HepG2 (cell line): Measurements from ENCODE around the gene APOD. TPM values are rescaled to one million over a fixed set of nuclear protein-coding genes. Genes with fewer than 3 reads are reported as not detected.

Experiments
- ADNP ChIP-seq: sonication (generic); formaldehyde crosslinking; IDR thresholded peaks from 2 replicates; pipeline ENCODE4 v1.4.0; 2020; ENCODE audit warnings: missing genetic modification reagents
- CENPT ChIP-seq: sonication (generic); formaldehyde crosslinking; IDR thresholded peaks from 2 replicates; pipeline ENCODE4 v1.8.0; 2022; ENCODE audit warnings: low read depth, mild to moderate bottlenecking, moderate library complexity, missing genetic modification reagents
- ELF1 ChIP-seq: sonication (generic); formaldehyde crosslinking; IDR thresholded peaks from 2 replicates; pipeline ENCODE4 v1.4.0; 2020; ENCODE audit warnings: missing genetic modification reagents
- EZH2 ChIP-seq: conservative IDR thresholded peaks from 2 replicates; pipeline ENCODE4 v1.6.1; 2012; ENCODE audit warnings: mild to moderate bottlenecking, low read depth, low read length, moderate library complexity
- HNRNPUL1 ChIP-seq: fragments of 200-400 bp; formaldehyde crosslinking; IDR thresholded peaks from 2 replicates; pipeline ENCODE4 v1.6.1; 2017; ENCODE audit warnings: low read depth, mild to moderate bottlenecking, low read length, moderate library complexity
- PHB2 ChIP-seq: fragments of 450-650 bp; IDR thresholded peaks from 2 replicates; pipeline ENCODE4 v1.6.1; 2018; ENCODE audit not compliant: partially characterized antibody
- SP1 ChIP-seq, 2 experiments: fragments of 450-650 bp in 1 of 2; sonication (generic) in 1 of 2; formaldehyde crosslinking in 1 of 2; IDR thresholded peaks; 2 replicates each; pipeline versions ENCODE4 v1.4.0 to v1.6.1; 2016 to 2020; ENCODE audit warnings: missing genetic modification reagents in 1 of 2
- SRSF9 ChIP-seq: fragments of 200-400 bp; formaldehyde crosslinking; IDR thresholded peaks from 2 replicates; pipeline ENCODE4 v1.6.1; 2018; ENCODE audit warnings: borderline replicate concordance, mild to moderate bottlenecking, low read depth, low read length; ENCODE audit not compliant: insufficient read depth, poor library complexity, severe bottlenecking
- ZFP91 ChIP-seq: sonication (generic); formaldehyde crosslinking; IDR thresholded peaks from 2 replicates; pipeline ENCODE4 v1.9.0; 2022; ENCODE audit warnings: missing genetic modification reagents, mild to moderate bottlenecking, borderline replicate concordance
- ZNF362 ChIP-seq: sonication (generic); formaldehyde crosslinking; IDR thresholded peaks from 2 replicates; pipeline ENCODE4 v1.4.0; 2020; ENCODE audit warnings: missing genetic modification reagents, mild to moderate bottlenecking, borderline replicate concordance
- ZNF549 ChIP-seq: sonication (generic); formaldehyde crosslinking; IDR thresholded peaks from 2 replicates; pipeline ENCODE4 v1.5.0; 2020; ENCODE audit warnings: missing genetic modification reagents
- ZNF720 ChIP-seq: sonication (generic); formaldehyde crosslinking; IDR thresholded peaks from 2 replicates; pipeline ENCODE4 v1.4.0; 2020; ENCODE audit warnings: missing genetic modification reagents
- ZNF792 ChIP-seq: IDR thresholded peaks from 2 replicates; pipeline ENCODE4 v1.6.1; 2016
- ZNF841 ChIP-seq: sonication (generic); formaldehyde crosslinking; IDR thresholded peaks from 2 replicates; pipeline ENCODE4 v1.8.1; 2023; ENCODE audit warnings: missing genetic modification reagents, borderline replicate concordance
- polyA plus RNA-seq, 8 experiments: library from polyadenylated mRNA; depleted of rRNA in 3 of 8; stranded (reverse) in 7 of 8; unstranded in 1 of 8; fragments of >200 nt; fragmentation: Illumina TruSeq in 4 of 8; extraction: Trizol in 4 of 8; gene quantifications; 2 replicates each; pipeline versions ENCODE4 v1.2.1 to v1.2.3, GENCODE V29; 2011 to 2016; ENCODE audit warnings: low read depth in 4 of 8, missing spikeins in 1 of 8, mixed read lengths in 1 of 8; ENCODE audit not compliant: insufficient read depth in 1 of 8
- total RNA-seq, 5 experiments: library from RNA; depleted of rRNA; stranded (reverse); fragments of >200 nt; fragmentation: Illumina TruSeq; extraction: Trizol; gene quantifications; 2 replicates each; pipeline ENCODE4 v1.2.3, GENCODE V29; 2016; ENCODE audit warnings: low read depth in 1 of 5
- TF ChIP-seq, protein P1 (sequence below): IDR thresholded peaks from 2 replicates; pipeline ENCODE4 v1.6.1; 2018; ENCODE audit warnings: missing genetic modification reagents
- TF ChIP-seq, protein P2 (sequence below): sonication (generic); formaldehyde crosslinking; IDR thresholded peaks from 2 replicates; pipeline ENCODE4 v1.8.0; 2022; ENCODE audit warnings: mild to moderate bottlenecking, missing genetic modification reagents, moderate library complexity
- TF ChIP-seq, protein P3 (sequence below): sonication (generic); formaldehyde crosslinking; IDR thresholded peaks from 2 replicates; pipeline ENCODE4 v1.4.0; 2020; ENCODE audit warnings: missing genetic modification reagents
- TF ChIP-seq, protein P4 (sequence below): IDR thresholded peaks from 2 replicates; pipeline ENCODE4 v1.6.1; 2018; ENCODE audit warnings: missing genetic modification reagents, mild to moderate bottlenecking, missing compliant biosample characterization

The APOD gene
- total and polyA plus RNA-seq, 2 of the 13 experiments (the other 11 are each of a cell fraction or from before 2014, with no cell fraction given), result not detected

- no peak for TF ChIP-seq CENPT
- no peak for TF ChIP-seq EZH2
- 0 out of 2 replicates have a peak, but pooled peaks have one; percentile 27 for TF ChIP-seq ZFP91 (CRISPR knock-in tag)
- TF ChIP-seq, protein P1, sequence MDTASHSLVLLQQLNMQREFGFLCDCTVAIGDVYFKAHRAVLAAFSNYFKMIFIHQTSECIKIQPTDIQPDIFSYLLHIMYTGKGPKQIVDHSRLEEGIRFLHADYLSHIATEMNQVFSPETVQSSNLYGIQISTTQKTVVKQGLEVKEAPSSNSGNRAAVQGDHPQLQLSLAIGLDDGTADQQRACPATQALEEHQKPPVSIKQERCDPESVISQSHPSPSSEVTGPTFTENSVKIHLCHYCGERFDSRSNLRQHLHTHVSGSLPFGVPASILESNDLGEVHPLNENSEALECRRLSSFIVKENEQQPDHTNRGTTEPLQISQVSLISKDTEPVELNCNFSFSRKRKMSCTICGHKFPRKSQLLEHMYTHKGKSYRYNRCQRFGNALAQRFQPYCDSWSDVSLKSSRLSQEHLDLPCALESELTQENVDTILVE, result peak; percentile 43; the same call in 1 of the 2 replicates
- TF ChIP-seq, protein P2, sequence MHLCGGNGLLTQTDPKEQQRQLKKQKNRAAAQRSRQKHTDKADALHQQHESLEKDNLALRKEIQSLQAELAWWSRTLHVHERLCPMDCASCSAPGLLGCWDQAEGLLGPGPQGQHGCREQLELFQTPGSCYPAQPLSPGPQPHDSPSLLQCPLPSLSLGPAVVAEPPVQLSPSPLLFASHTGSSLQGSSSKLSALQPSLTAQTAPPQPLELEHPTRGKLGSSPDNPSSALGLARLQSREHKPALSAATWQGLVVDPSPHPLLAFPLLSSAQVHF, result no peak
- TF ChIP-seq ZNF792 (CRISPR knock-in tag), result peak; percentile 25; the same call in 1 of the 2 replicates
- no peak for TF ChIP-seq ZNF362 (CRISPR knock-in tag)
- TF ChIP-seq ZNF549, result no peak
- TF ChIP-seq SRSF9, result no peak
- TF ChIP-seq HNRNPUL1, result no peak
- TF ChIP-seq ZNF841, result no peak
- TF ChIP-seq, protein P3, sequence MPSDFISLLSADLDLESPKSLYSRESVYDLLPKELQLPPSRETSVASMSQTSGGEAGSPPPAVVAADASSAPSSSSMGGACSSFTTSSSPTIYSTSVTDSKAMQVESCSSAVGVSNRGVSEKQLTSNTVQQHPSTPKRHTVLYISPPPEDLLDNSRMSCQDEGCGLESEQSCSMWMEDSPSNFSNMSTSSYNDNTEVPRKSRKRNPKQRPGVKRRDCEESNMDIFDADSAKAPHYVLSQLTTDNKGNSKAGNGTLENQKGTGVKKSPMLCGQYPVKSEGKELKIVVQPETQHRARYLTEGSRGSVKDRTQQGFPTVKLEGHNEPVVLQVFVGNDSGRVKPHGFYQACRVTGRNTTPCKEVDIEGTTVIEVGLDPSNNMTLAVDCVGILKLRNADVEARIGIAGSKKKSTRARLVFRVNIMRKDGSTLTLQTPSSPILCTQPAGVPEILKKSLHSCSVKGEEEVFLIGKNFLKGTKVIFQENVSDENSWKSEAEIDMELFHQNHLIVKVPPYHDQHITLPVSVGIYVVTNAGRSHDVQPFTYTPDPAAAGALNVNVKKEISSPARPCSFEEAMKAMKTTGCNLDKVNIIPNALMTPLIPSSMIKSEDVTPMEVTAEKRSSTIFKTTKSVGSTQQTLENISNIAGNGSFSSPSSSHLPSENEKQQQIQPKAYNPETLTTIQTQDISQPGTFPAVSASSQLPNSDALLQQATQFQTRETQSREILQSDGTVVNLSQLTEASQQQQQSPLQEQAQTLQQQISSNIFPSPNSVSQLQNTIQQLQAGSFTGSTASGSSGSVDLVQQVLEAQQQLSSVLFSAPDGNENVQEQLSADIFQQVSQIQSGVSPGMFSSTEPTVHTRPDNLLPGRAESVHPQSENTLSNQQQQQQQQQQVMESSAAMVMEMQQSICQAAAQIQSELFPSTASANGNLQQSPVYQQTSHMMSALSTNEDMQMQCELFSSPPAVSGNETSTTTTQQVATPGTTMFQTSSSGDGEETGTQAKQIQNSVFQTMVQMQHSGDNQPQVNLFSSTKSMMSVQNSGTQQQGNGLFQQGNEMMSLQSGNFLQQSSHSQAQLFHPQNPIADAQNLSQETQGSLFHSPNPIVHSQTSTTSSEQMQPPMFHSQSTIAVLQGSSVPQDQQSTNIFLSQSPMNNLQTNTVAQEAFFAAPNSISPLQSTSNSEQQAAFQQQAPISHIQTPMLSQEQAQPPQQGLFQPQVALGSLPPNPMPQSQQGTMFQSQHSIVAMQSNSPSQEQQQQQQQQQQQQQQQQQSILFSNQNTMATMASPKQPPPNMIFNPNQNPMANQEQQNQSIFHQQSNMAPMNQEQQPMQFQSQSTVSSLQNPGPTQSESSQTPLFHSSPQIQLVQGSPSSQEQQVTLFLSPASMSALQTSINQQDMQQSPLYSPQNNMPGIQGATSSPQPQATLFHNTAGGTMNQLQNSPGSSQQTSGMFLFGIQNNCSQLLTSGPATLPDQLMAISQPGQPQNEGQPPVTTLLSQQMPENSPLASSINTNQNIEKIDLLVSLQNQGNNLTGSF, result 0 out of 2 replicates have a peak, but pooled peaks have one; percentile 61
- TF ChIP-seq ZNF720, result no peak
- no peak for TF ChIP-seq SP1 (IDR thresholded peaks at IDR 0.05)
- no peak for TF ChIP-seq SP1 (CRISPR knock-in tag; IDR thresholded peaks at IDR 0.05)
- TF ChIP-seq, protein P4, sequence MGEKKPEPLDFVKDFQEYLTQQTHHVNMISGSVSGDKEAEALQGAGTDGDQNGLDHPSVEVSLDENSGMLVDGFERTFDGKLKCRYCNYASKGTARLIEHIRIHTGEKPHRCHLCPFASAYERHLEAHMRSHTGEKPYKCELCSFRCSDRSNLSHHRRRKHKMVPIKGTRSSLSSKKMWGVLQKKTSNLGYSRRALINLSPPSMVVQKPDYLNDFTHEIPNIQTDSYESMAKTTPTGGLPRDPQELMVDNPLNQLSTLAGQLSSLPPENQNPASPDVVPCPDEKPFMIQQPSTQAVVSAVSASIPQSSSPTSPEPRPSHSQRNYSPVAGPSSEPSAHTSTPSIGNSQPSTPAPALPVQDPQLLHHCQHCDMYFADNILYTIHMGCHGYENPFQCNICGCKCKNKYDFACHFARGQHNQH, result peak; percentile 79
- TF ChIP-seq ELF1 (CRISPR knock-in tag), result peak; percentile 50; the same call in 1 of the 2 replicates
- no peak for TF ChIP-seq PHB2
- no peak for TF ChIP-seq ADNP
Measured at GRCh38 chr3:195549931-195550519, 33.7 kb downstream of the APOD start (continued).
